CD4-positive, alpha-beta T cell (primary cell): ENCODE measurements around the gene LCA5L. TPM values are rescaled to one million over a fixed set of nuclear protein-coding genes. Genes with fewer than 3 reads are reported as not detected.

Experiments
- ATAC-seq: fragments of 200-7000 bp; cut with Tn5 transposase; one replicate; pipeline ENCODE4 v1.10.0; 2022; ENCODE audit warnings: mild to moderate bottlenecking; ENCODE audit not compliant: poor library complexity
- CTCF ChIA-PET: fragments of 350-600 bp; sonication (Branson Sonifier 250); formaldehyde crosslinking; loops from one replicate; lab custom pipeline; 2021; ENCODE audit warnings: antibody characterized with exemption, inconsistent platforms; lab: Charles Lee
- POLR2A ChIA-PET: fragments of 350-600 bp; sonication (Branson Sonifier 250); formaldehyde crosslinking; loops from one replicate; lab custom pipeline; 2021; ENCODE audit warnings: antibody characterized with exemption, inconsistent platforms; lab: Charles Lee
- DNase-seq, 14 experiments: peaks; one replicate each; pipeline ENCODE4 v3.0.0-alpha.2; 2013 to 2020; ENCODE audit warnings: mixed read lengths in 2 of 14
- H3K27ac ChIP-seq, 2 donors: one replicate each; pipeline versions ENCODE4 v1.5.1 to v1.7.0; 2013; ENCODE audit warnings: low read length in 2 of 2, low read depth in 1 of 2, mild to moderate bottlenecking in 1 of 2
- H3K27me3 ChIP-seq, 2 experiments: 1 replicate in 1 of 2; 2 replicates in 1 of 2; pipeline versions ENCODE4 v1.6.1 to v1.7.0; 2013; ENCODE audit warnings: low read length in 2 of 2, control low read depth in 1 of 2, mild to moderate bottlenecking in 1 of 2, moderate library complexity in 1 of 2; ENCODE audit not compliant: insufficient read depth in 2 of 2, control insufficient read depth in 1 of 2
- H3K36me3 ChIP-seq: one replicate; pipeline ENCODE4 v1.6.1; 2013; ENCODE audit warnings: low read length, control low read depth; ENCODE audit not compliant: insufficient read depth
- H3K4me1 ChIP-seq: one replicate; pipeline ENCODE4 v1.6.1; 2013; ENCODE audit warnings: low read length, control low read depth; ENCODE audit not compliant: insufficient read depth
- H3K4me3 ChIP-seq: one replicate; pipeline ENCODE4 v1.5.1; 2013; ENCODE audit warnings: mild to moderate bottlenecking, low read length, moderate library complexity
- H3K9me3 ChIP-seq, 2 experiments: 1 replicate in 1 of 2; 2 replicates in 1 of 2; pipeline versions ENCODE4 v1.6.1 to v1.7.0; 2013; ENCODE audit warnings: low read length in 2 of 2, mild to moderate bottlenecking in 2 of 2, control low read depth in 1 of 2, moderate library complexity in 1 of 2; ENCODE audit not compliant: control insufficient read depth in 1 of 2, insufficient read depth in 1 of 2
- H3K27ac Mint-ChIP-seq: one replicate; pipeline ENCODE4 v1.8.0; 2020; ENCODE audit warnings: mixed read lengths
- H3K27me3 Mint-ChIP-seq: one replicate; pipeline ENCODE4 v1.8.0; 2021; ENCODE audit warnings: mixed read lengths
- H3K36me3 Mint-ChIP-seq: one replicate; pipeline ENCODE4 v1.8.0; 2021; ENCODE audit warnings: low read depth, mixed read lengths
- H3K4me1 Mint-ChIP-seq: one replicate; pipeline ENCODE4 v1.8.0; 2021; ENCODE audit warnings: low read depth, mixed read lengths
- H3K4me3 Mint-ChIP-seq: one replicate; pipeline ENCODE4 v1.8.0; 2020; ENCODE audit warnings: mild to moderate bottlenecking, mixed read lengths
- H3K9me3 Mint-ChIP-seq: one replicate; pipeline ENCODE4 v1.8.0; 2020; ENCODE audit warnings: mixed read lengths
- intact Hi-C, 2 experiments: fragments of 100-400 bp; cut with DNase I in 1 of 2; cut with micrococcal nuclease in 1 of 2; formaldehyde crosslinking; loops; one replicate each; pipeline versions ENCODE4 v1.15.1 to v1.9.0; 2023 to 2025; cut with DNase I, micrococcal nuclease
- total RNA-seq, 174 experiments: library from RNA in 2 of 174; stranded (reverse) in 2 of 174; gene quantifications; one replicate each; pipeline ENCODE4 v1.2.3 and lab custom pipeline; 2021 to 2026
- TF ChIP-seq, protein P1 (sequence below): fragments of 200-600 bp; IDR thresholded peaks from one replicate; pipeline ENCODE4 v1.8.0; 2022; ENCODE audit warnings: antibody characterized with exemption, mild to moderate bottlenecking

LCA5L gene
- total RNA-seq, 2 experiments from 2014 or later: 0.17 TPM; not detected in 1

DNA sequence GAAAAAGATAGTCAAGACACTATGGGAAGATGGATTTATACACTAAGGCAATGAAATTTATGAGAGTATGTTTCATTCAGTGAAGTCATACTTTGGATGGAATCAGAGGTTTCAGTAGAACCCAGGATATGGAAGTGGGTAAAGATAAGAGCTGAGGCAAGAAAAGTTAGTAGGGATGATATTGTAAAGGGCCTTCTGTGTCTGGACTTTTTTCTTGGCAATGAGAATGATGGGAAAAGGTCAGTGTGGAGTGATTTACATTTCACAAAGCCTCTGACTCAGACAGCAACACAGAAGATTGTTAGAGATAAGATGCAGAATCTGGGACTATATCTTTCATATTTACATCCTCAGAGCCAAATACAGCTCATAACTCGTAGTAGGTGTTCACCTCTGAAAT, 38.3 kb upstream of the LCA5L start:
- H3K36me3 Mint-ChIP-seq: no peaks in the 10 kb centered on the region
- Histone ChIP-seq H3K27ac (no peak overlapping the region), H3K9me3 (no peaks in the 10 kb centered on the region), H3K27me3 (no peaks in the 10 kb centered on the region), H3K4me3 (no peak overlapping the region), H3K4me1 (no peaks in the 10 kb centered on the region), H3K36me3 (no peaks in the 10 kb centered on the region)
- ChIA-PET CTCF (no interaction called here), POLR2A (no interaction called here)
- ATAC-seq (no peak), DNase-seq (no peak)
- H3K4me3 Mint-ChIP-seq: no peak overlapping the region
- H3K27ac Mint-ChIP-seq: no peak overlapping the region
- H3K27me3 Mint-ChIP-seq: no peaks in the 10 kb centered on the region
- H3K9me3 Mint-ChIP-seq: no peaks in the 10 kb centered on the region
- TF ChIP-seq, protein P1, sequence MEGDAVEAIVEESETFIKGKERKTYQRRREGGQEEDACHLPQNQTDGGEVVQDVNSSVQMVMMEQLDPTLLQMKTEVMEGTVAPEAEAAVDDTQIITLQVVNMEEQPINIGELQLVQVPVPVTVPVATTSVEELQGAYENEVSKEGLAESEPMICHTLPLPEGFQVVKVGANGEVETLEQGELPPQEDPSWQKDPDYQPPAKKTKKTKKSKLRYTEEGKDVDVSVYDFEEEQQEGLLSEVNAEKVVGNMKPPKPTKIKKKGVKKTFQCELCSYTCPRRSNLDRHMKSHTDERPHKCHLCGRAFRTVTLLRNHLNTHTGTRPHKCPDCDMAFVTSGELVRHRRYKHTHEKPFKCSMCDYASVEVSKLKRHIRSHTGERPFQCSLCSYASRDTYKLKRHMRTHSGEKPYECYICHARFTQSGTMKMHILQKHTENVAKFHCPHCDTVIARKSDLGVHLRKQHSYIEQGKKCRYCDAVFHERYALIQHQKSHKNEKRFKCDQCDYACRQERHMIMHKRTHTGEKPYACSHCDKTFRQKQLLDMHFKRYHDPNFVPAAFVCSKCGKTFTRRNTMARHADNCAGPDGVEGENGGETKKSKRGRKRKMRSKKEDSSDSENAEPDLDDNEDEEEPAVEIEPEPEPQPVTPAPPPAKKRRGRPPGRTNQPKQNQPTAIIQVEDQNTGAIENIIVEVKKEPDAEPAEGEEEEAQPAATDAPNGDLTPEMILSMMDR: no peak
- no peaks in the 10 kb centered on the region for H3K4me1 Mint-ChIP-seq
- intact Hi-C loops: no loop called here

DNA sequence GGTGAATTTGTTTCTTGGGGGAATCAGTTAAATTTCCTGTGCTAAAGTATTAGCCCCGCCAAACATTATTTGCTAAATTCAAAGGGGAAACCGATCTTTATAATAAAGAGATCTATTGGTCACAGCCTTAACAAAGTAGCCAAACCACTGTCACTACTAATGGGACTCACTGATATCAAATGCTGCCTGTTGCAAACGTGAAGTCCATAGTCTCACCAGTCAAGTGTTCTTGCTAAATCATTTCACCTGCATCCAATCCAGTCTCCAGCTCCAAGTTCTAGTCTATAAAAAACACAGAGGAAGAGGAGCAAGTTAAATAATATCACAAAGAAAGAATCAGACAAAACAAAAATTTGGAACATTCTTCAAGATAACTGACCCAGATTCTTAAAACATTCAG, 36.3 kb upstream of the LCA5L start:
- H3K9me3 ChIP-seq: no peaks in the 10 kb centered on the region
- no peaks in the 10 kb centered on the region for H3K4me1 ChIP-seq
- H3K27me3 ChIP-seq: no peaks in the 10 kb centered on the region
- POLR2A ChIA-PET: interaction anchor here (0.6 kb wide), 1 partner anchor 43 kb away, joined by 3 read pairs; no protein-coding TSS in a partner anchor
- ATAC-seq (no peak), DNase-seq (no peak)
- H3K4me3 ChIP-seq: no peak overlapping the region
- Mint-ChIP-seq H3K27ac (no peak overlapping the region), H3K36me3 (no peaks in the 10 kb centered on the region), H3K4me3 (no peak overlapping the region), H3K9me3 (no peaks in the 10 kb centered on the region), H3K4me1 (no peaks in the 10 kb centered on the region), H3K27me3 (no peaks in the 10 kb centered on the region)
- TF ChIP-seq, protein P1: no peak
- H3K36me3 ChIP-seq: no peaks in the 10 kb centered on the region
- no peak overlapping the region for H3K27ac ChIP-seq
- intact Hi-C loops: no loop called here
- CTCF ChIA-PET: interaction anchor here (0.6 kb wide), 1 partner anchor 16 kb away, joined by 3 read pairs; no protein-coding TSS in a partner anchor

DNA sequence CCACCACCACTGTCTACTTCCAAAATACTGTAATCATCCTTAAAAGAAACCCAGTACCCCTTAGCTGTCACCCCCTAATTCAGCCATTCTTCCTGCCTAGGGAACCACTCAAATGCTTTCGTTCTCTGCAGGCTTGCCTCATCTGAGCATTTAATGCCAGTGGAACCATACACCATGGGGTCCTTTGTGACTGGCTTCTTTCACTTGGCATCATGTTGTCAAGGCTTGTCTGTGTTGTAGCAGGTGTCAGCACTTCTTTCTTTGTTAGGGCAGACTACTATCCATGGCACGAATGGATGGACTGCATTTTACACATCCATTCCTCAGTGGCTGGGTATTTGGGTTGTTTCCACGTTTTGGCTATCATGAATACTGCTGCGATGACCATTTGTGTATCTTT, 34.7 kb upstream of the LCA5L start:
- ChIA-PET POLR2A (no interaction called here), CTCF (no interaction called here)
- H3K27ac Mint-ChIP-seq: no peak overlapping the region
- H3K4me3 Mint-ChIP-seq: no peak overlapping the region
- H3K36me3 Mint-ChIP-seq: no peaks in the 10 kb centered on the region
- intact Hi-C loops: no loop called here
- no peaks in the 10 kb centered on the region for H3K27me3 ChIP-seq
- H3K27me3 Mint-ChIP-seq: no peaks in the 10 kb centered on the region
- no peak for ATAC-seq
- no peak overlapping the region for H3K27ac ChIP-seq
- DNase-seq: no peak
- H3K9me3 Mint-ChIP-seq: no peaks in the 10 kb centered on the region
- H3K4me1 Mint-ChIP-seq: no peaks in the 10 kb centered on the region
- TF ChIP-seq, protein P1: no peak
- H3K4me3 ChIP-seq: no peak overlapping the region
- H3K4me1 ChIP-seq: no peaks in the 10 kb centered on the region
- H3K36me3 ChIP-seq: no peaks in the 10 kb centered on the region
- no peaks in the 10 kb centered on the region for H3K9me3 ChIP-seq
